Stimulated activated CD4-positive, alpha-beta T cell treated with anti-CD3 and anti-CD28 coated beads, TNF-alpha, amount 100 ng/mL, for 24 hours (primary cell): ENCODE results near the gene LSR.

ENCODE experiments used
- DNase-seq, 3 experiments: peaks; one replicate each; pipeline ENCODE4 v3.0.0-alpha.2; 2020; ENCODE audit warnings: low read depth in 3 of 3

The LSR gene

GRCh38 chr19:35247526-35248309 is 1.1 kb upstream of the LSR start:
- DNase-seq, result peak in 1 of 3 experiments; percentile 62

DNA sequence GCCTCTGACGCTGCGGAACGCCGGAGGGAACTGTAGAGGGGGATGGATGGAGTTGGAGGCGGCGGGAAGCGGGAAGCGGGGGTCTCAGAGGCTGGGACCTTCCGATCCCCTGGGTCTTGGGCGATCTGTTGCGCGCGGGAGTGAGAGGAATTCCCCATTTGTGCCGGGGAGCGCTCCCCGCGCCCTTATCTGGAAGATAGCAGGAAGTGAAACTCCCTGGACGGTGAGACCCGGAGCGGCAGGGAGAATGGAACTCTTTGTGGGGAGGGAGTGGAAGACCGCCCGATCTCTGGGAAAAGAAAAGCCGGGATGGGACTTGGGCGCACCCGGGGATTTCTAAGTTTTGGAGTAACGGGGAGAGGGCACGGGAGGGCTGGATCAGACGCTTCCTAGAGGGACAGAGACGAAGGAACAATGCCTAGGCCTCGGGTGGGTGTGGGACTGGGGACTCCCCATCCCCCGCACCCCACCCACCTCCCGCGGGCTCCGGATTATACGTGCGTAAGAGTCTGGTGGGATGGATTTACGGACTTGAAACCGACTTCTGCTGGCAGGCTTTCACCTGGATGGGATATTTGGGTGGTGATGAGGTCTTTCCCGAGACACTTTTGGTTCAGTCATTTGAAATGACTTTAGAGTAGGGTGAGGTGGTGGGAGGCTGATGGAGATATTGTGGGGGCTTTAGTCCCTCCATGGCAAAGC is 495 bp downstream of the LSR start:
- DNase-seq, result no peak

GRCh38 chr19:35249848-35250711 is 1.3 kb downstream of the LSR start:
- DNase-seq, result no peak

DNA sequence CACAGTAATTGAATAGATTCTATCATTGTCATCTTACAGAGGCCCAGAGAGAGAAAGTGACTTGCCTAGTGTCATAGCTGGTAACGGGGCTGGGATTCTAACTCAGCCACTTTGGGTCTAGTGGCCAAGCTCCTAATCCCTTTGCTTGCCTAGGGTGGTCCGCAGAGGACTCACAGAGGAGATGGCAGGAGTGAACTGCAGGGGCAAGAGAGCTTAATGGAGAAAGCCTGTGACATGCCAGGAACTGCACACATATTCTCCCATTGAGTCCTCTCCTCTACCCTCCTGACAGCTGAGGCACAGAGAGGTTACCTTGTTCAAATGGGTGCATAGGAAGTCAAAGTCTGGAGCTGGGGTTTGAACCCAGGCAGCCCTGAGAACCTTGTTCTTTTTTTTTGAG is 2.7 kb downstream of the LSR start:
- no peak for DNase-seq

- DNase-seq, result no peak
Observed at GRCh38 chr19:35253316-35254286, 4.8 kb downstream of the LSR start.

- DNase-seq, result no peak
Observed at GRCh38 chr19:35254341-35255297, 5.8 kb downstream of the LSR start.

GRCh38 chr19:35256566-35256965 is 7.8 kb downstream of the LSR start:
- DNase-seq, result no peak

GRCh38 chr19:35257113-35257461 is 8.3 kb downstream of the LSR start:
- no peak for DNase-seq

DNA sequence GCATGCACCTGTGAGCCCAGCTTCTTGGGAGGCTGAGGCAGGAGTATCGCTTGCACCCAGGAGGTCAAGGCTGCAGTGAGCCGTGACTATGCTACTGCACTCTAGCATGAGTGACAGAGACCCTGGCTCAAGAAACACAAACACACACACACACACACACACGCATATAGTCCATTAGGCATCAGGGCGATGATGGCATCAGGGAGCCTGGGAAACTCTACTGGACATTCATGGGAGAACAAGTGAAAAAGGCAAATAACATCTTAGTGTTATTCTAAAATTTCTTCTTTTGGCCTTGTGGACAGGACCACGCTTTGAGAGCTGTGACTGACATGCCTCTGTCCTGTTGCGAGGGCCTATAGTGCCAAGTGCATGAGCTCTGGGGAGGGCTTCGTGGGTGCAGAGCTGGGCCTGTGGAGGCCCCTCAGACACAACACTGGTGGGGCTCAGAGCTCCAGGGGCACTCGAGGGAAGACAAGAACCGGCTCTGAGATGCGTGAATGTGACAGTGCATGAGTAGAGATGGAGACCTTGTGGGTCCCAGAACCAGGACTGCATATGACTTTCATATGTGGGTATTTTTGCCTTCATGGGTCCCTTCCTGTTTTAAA is 12.0 kb downstream of the LSR start:
- DNase-seq, result no peak

DNA sequence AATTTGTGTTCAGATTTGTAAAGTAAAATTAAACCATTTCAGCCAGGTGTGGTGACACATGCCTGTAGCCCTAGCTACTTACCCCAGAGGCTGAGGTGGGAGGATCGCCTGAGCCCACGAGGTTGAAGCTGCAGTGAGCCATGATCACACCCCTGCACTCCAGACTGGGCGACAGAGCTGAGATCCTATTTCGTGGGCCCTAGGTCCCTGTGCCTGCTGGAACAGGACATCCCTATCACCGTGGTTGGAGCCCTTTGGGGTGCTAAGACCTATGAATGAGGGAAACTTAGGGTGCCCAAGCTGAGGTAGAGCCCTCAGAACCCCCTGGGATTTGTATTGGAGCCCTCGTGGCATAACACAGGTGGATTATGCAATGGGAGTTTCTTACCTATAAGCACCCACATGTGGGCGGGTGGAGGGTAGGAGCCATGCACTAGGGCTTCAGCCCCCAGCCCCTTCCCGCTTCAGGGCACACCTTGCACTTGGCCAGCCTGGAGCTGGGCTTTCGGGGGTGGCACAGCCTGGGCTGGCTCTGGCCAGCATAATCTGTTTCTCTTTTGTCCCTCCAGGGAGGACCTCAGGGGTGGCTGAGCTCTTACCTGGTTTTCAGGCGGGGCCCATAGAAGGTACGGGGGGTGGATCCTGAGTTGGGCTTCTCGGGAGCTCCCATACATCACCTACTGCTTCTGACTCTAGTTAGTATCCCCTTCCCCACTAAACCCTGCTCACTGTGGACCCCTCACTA is 12.7 kb downstream of the LSR start:
- DNase-seq, result no peak

GRCh38 chr19:35262101-35262761 is 13.4 kb downstream of the LSR start:
- no peak for DNase-seq

GRCh38 chr19:35264268-35265125 is 15.7 kb downstream of the LSR start:
- no peak for DNase-seq

- no peak for DNase-seq
Observed at GRCh38 chr19:35265126-35265899, 16.5 kb downstream of the LSR start.

- no peak for DNase-seq
Observed at GRCh38 chr19:35265900-35266519, 17.2 kb downstream of the LSR start.

DNA sequence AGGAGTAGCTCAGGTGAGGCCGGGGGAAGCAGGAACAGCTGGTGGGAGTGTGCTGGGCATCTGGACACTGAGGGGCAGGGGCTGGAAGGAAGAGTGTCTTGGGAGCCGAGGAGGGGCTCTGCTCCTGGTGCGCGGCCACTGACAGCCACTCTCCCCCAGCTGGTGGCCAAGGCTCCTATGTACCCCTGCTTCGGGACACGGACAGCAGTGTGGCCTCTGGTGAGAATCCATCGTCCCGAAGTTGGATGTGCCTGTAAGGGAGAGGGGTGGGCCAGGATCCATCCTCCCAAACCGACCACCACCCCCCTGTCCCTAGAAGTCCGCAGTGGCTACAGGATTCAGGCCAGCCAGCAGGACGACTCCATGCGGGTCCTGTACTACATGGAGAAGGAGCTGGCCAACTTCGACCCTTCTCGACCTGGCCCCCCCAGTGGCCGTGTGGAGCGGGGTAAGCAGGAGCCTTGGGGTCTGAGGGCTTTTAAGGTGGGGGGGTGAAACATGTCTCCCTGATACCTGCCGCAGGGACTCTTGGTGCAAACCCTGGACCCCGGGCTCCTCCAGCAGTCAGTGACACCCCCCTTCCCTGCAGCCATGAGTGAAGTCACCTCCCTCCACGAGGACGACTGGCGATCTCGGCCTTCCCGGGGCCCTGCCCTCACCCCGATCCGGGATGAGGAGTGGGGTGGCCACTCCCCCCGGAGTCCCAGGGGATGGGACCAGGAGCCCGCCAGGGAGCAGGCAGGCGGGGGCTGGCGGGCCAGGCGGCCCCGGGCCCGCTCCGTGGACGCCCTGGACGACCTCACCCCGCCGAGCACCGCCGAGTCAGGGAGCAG is 17.9 kb downstream of the LSR start:
- DNase-seq, result no peak
